ENCODE results near the gene TMEM132E.

TMEM132E gene

DNA sequence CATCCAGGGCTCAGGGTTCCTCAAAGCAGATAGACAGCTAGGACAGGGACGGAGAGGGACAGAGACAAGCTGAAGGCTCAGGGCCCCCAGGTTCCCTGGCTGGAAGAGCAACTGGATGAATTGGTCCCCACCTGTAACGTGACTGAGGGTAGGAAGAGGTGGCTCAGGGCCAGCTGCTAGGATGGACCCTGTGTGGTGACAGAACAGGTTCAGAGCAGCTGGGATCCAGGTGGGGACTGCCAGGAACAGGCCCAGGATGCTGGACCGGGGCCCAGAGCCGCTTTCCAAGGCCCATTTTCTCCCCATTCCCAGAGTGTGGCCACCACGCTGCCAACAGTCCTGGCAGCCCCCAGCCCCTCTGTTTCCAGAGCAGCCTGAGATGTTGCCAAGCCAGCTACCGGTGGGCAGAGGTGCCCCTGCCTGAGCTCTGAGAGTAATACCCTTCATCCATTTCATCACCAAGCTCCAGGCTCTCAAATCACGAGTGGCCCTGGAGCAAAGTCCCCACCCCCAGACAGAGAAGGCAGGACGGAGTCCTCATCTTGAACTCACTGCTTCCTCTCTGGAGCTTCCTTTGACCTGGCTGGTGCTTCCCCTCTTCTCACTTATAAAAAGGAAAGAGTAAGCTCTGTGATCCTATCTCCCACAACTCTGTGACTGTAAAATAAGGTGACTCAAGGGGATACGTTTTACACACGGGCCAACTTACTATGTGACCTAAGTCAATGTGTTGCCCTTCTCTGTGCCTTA, 79.6 kb downstream of the TMEM132E start:
- no peak for DNase-seq (ENCODE audit: extremely low read depth in 1 of 2, low read depth in 1 of 2)

DNA sequence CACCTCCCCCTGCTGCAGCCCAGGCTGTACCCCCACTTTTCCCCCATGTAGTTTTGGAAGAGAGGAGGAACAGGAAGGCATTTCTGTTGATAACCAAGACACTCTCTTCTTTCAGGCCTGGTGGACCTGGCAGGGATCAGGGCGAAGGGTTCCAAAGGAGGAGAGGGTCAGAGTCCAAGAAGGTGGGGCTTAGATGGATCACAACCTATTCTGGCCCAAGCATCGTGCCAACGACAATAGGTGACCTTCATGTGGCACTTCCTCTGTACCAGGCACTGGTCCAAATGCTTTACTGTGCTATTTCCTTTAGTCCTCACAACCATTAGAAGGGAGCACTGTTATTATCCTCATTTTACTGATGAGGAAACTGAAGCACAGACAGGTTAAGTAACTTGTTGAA, 84.3 kb downstream of the TMEM132E start:
- no peak for DNase-seq (ENCODE audit: extremely low read depth in 1 of 2, low read depth in 1 of 2)

DNA sequence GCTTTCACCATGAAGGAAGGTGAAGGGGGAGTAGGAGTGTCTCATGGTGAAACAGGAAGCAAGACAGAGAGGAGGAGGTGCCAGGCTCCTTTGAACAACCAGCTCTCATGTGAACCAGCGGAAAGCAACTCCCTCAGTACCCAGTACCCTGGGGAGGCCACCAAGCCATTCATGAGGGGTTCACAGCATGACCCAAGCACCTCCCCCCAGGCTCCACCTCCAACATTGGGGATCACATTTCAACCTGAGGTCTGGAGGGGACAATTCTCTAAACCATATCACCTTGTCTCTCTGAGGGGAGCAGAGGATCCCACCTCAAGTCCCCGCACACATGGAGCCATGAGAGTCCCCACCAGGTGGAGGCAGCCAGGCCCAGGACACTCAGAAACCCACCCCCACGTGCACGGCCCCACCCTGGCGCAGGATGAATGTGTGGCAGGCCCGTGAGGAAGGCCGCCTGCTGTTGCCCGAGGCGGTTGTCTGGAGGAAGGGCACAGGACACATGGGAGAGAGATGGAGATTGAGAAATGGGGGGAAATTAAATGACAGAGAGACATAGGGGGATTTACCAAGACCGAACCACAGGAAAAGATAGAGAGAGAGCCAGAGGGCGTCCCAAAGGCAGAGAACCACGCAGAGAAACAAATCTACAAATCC, 85.9 kb downstream of the TMEM132E start:
- no peak for DNase-seq (ENCODE audit: extremely low read depth in 1 of 2, low read depth in 1 of 2)

DNA sequence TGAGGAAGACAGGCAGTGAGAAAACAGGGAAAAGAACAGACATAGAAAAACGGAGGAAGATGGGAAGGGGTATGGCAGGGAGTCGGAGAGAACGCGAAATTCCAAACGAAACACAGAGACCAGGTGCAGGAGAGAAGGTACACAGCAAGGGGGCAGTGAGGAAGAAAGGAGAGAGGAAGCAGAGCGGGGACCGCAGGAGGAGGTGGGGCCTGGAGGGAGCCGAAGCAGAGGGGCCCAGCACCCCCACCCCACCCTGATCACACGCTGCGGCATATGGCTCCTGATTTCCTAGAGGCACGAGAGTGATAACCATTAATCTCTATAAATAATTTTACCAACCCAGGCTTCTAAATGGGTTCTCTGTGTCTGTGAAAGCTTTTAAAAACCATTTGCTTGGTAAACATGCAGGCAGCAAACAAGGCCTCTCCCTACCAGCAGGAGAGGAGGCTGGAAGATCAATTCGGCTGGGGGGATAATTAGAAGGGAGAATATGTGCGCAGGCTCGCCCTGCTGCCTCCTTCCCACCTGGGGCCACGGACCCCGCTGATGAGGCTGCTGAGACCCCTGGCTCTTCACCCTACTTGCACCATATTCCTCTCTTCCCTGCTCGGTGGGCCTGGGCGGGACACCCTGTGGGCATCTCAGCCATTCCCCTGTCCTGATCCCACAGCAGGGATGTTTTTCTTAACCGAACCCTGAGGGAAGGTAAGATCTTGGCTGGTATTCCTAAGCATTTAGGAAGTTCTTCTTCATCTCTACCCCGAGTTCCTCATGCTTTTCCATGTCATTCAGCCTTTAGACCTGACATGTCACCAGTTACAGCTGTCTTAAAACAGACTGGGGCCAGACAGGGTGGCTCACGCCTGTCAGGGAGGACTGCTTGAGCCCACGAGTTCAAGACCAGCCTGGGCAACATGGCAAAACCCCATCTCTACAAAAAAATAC, 86.7 kb downstream of the TMEM132E start:
- no peak for DNase-seq (ENCODE audit: extremely low read depth in 1 of 2, low read depth in 1 of 2)

DNA sequence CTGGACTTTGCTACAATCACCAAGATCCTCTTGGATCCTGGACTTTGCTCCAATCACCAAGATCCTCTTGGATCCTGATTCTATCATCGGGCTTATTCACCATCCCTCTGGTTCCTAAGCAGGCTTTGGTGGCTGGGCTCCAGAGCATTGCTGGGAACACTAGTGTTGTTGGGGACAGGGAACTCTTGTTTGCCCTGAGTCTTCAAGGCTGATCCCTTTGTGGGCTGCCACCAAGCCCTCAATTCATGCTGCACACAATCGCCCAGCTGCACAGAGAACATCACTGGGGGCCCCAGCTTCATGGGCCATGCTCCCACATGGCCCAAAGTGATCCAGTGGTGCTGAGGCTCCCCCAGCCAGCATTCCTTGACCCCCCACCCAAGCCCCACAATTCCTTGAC, 88.3 kb downstream of the TMEM132E start:
- no peak for DNase-seq (ENCODE audit: extremely low read depth in 1 of 2, low read depth in 1 of 2)

DNA sequence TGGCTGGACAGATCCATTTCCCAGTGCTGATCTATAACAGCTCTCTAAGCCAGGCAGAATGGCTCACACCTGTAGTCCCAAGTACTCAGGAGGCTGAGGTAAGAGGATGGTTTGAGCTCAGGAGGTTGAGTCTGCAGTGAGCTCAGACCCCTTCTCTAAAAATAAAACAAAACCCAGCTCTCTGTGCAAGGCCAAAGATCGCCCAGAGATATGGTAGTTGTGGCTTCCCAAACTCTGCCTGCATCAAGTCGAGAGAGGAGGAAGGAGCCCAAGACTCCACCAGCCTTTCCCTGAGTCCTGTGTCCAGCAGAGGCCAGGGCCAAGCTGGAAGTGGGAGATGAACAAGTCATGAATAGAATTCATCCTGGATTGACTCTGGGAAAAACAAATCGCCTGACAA, 88.8 kb downstream of the TMEM132E start:
- DNase-seq (ENCODE audit: extremely low read depth in 1 of 2, low read depth in 1 of 2), result no peak

DNA sequence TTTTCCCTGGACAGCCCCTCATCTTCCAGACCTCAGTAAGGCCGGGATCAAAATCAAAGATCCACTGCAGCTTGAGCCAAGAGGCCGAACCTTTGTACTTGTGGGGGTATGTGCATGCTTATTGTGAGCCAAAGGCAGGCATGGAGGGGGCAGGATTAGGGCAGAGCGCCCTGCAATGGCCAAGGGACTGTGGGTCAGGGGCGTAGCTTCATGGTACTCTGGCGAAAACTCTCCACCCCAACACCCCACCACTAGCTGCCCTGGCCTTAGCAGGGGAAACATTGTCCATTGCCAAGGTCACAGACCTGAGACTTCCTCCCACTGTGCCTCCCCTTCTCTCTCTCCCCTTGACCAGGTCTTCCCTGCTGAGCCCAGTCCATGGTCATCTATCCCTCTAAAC, 90.1 kb downstream of the TMEM132E start:
- no peak for DNase-seq (ENCODE audit: extremely low read depth in 1 of 2, low read depth in 1 of 2)

DNA sequence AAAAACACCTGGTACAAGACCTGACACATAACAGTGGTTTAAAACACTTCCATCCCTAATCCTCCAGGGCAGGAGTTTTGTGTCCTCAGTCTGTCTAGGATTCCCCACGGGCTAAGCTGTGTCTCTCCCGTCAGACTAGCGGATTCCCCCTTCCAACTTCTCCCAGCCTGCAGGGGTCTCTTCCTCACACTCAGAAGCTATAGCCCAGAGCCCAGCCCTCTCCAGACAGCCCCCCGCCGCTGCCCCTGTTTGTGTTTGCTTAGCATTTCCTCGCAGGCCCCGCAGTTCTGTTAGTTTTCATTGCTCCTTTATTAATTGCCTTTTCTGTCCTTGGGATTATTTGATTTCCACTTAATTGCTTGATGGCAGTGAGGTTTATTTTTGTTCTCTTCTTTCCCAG, 91.2 kb downstream of the TMEM132E start:
- DNase-seq (ENCODE audit: extremely low read depth in 1 of 2, low read depth in 1 of 2), result no peak

DNA sequence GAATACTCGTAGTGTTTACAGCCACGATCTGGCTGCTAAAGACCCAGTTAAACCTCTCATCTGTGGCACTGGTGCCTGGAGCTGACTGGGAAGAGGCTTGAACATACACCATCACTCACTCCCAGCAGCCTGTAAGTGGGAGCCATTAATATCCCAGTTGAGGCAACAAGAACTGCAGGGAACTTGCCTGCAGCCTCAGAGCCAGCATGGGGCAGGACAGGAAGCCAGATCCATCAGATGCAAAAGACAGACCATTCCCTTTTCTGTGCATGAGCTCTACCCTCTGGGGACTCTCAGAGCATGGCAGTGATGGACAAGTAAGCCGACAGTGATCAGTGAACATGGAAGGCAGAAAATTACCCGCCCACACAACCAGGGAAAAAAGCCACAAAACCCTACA, 91.8 kb downstream of the TMEM132E start:
- no peak for DNase-seq (ENCODE audit: extremely low read depth in 1 of 2, low read depth in 1 of 2)

DNA sequence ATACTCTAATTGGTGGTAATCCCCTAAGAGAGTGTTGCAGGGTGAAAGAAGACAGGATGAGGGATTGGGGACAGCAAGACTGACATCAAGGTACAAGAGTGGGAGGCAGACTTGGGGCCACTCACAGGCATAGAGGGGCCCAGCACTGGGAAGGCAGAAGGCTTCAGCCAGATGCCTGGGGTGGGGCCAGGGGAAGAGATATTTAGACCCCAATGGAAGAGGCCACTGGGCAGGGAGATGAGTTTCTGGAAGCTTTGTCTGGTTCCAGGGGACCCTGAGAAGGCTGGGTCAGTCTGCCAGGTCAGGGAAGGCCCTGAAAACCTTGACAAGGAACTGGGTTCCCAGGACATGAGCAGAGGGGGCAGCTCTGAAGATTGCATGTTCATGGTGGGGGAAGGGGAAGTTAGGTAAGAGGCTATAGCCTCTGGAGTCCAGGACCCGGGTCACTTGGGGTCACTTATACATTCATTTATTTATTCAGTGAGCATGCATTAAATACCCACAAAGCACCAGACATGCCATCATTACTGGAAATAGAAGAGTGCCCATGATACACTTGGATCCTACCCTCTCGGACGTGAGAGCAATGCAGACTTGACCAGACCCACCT, 92.9 kb downstream of the TMEM132E start:
- DNase-seq (ENCODE audit: extremely low read depth in 1 of 2, low read depth in 1 of 2), result no peak

DNA sequence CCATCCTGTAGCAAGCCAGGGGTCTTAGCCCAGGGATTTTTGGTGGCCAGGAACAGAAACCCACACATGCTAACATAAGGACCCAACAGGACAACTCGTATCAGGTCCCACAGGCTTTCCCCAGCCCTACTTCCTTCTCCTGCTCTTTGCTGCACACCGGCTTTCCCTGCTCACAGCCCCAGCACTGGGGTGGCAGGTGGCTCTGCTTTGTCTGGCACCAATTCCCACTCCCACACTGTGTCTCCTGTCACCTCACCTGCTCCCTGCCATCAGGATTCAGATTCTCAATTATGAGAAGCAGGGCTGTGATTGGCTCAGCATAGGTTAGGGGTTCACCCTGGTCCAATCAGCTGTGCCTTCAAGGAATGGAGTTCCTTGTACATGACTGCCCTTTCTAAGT, 94.1 kb downstream of the TMEM132E start:
- no peak for DNase-seq (ENCODE audit: extremely low read depth in 1 of 2, low read depth in 1 of 2)

DNA sequence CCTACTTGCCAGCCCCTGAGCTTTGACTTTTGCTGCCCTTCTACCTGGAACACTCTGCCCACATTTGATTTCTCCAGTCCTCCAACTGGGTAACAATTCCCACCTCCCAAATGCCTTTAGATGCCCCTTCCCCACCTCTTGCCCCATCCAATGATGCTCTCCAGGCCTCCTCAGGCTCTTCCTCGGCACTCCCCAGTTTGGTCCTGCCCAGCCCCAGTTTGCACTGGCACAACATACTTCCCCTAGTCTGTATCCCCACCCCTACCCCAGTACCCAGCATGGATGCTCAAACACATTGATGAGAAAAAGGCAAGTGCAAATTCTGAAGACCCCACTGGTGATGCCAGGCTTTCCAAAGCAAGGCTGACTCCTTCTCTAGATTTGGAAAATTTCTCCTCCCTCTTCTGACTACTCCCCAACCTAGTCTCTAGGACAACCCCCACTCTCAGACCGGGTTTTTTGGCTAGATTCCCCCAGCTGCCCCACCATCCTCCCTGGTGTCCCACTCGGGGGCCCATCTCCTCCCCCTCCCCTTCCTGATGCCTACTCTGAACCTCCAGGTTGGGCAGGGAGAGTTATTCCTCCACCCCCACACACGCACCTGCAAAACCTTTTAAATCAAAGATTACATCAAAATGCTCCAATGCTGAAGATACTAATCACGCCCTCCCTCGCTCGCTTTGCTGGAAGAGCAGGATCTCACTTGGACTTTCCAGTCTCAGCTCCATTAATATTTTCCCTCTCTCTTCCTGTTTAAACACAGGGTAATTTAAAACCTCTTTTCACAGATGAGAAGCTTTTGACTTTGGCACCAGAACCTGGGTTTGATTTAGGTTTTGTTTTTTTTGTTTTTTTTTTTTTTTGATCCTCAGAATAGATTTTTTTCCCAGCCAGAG, 94.9 kb downstream of the TMEM132E start:
- no peak for DNase-seq (ENCODE audit: extremely low read depth in 1 of 2, low read depth in 1 of 2)

DNA sequence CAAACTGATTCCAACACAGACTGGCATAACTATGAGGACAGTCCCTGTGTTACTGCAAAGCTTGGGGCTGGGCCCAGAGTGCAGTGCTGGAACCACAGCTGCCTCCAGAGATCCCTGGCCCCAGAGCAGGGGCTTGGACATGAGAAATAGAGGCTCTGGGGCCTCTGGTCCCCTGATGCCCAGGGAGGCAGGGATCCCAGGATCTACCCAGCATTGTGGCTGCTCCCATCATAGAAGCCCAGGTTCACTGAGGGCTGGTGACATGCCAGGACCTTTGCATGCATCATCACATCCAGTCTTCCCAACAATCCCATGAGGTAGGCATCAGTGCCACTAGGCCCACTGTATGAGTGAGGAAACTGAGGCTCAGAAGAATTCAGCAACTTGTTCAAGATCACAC, 95.8 kb downstream of the TMEM132E start:
- DNase-seq (ENCODE audit: extremely low read depth in 1 of 2, low read depth in 1 of 2), result no peak

DNA sequence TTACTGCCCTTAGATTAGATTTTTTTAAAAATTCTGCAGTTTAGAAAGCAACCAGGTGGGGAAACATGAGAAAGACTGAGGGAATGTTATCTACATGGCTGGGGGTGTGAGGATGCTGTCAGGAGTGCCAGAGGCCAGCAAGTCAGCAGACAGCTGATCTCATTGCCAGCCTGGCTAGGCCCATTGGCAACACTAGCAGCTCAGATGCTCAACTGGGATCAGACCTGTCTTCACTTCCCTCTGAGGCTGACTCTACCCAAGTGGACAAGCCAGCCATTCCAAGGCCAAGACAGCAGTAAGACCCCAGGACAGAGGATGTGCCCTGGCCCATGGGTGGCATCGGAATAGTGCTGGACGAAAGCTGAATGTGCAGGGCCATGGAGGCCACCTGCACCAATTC, 96.2 kb downstream of the TMEM132E start:
- no peak for DNase-seq (ENCODE audit: extremely low read depth in 1 of 2, low read depth in 1 of 2)

DNA sequence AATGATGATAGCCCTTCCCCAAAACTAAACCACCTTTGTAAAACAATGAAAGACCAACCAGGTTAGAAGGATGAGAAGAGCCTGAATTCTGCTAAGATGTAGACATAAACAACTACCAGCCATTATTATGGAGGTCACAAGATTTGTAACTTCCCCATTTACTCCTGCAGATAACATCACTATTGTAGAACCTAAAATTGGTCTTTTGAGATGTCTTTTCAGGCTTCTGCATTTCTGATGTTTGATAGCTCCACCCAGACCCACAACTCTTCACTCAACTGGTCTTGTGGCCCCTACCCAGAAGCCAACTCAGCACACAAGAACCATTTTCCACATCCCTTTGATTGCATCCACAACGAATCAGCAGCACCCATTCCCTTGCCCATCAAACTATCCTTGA, 100.8 kb downstream of the TMEM132E start:
- no peak for DNase-seq (ENCODE audit: extremely low read depth in 1 of 2, low read depth in 1 of 2)

DNA sequence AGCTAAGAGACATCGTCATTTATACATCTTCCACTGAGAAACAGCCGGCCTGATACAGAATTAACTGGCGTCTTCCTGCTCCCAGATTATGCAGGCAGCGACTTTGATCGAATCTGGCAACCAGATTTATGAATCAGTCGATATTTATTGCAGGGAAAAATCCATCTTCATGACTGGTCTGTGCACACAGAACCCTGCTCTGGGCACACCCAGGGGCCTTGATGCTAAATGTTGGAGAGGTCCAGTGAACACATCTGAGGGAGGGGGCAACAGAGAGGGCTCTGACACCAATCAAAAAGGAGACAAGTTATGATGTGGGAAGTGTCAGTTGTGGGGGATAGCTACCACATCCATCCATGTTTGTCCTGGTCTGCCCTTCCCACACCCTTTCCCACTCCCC, 102.9 kb downstream of the TMEM132E start:
- no peak for DNase-seq (ENCODE audit: extremely low read depth in 1 of 2, low read depth in 1 of 2)

DNA sequence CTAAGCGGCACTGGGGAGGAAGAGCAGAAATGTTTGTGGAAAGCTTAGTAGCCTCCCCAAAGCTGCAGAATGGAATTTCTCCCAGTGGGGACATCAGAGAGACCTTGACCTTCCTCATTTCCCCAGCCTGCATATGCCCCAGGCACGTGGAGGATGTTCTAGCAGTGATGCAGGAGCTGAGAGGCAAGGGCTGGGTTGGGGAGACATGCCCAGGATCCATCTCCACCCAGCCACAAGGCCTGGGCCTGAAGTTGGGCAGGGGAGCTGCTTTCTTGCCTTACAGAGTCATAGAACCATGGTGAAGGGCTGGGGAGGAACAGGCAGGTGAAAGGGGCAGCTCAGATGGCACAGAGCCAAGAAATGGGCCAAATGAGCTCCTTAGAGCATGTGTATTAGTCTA, 104.0 kb downstream of the TMEM132E start:
- DNase-seq (ENCODE audit: extremely low read depth in 1 of 2, low read depth in 1 of 2), result no peak
